Adrenal gland (tissue), 12 donors: ENCODE results near the gene ACE2. TPM values are rescaled to one million over a fixed set of nuclear protein-coding genes. Genes with fewer than 3 reads are reported as not detected.

ENCODE experiments used
- DNase-seq, 7 donors: peaks; one replicate each; pipeline ENCODE4 v3.0.0-alpha.2; 2019 to 2020
- H3K27ac ChIP-seq, 5 donors: fragments of 200-600 bp; sonication (generic) in 4 of 5; 1 replicate in 3 of 5; 2 replicates in 2 of 5; pipeline versions ENCODE4 v1.5.1 to v1.8.0; 2016 to 2020; ENCODE audit warnings: mild to moderate bottlenecking in 1 of 5
- H3K27me3 ChIP-seq: fragments of 200-600 bp; 2 replicates; pipeline ENCODE4 v1.8.0; 2021
- H3K36me3 ChIP-seq, 2 donors: fragments of 200-600 bp; replicated peaks in 1 of 2; 1 replicate in 1 of 2; 2 replicates in 1 of 2; pipeline versions ENCODE4 v1.5.1 to v1.8.0; 2018 to 2022
- H3K4me1 ChIP-seq, 2 donors: fragments of 200-600 bp; replicated peaks in 1 of 2; 1 replicate in 1 of 2; 2 replicates in 1 of 2; pipeline versions ENCODE4 v1.5.1 to v1.8.0; 2018 to 2021
- H3K4me3 ChIP-seq, 4 donors: fragments of 200-600 bp; sonication (generic) in 3 of 4; one replicate each; pipeline ENCODE4 v1.5.1; 2016 to 2018
- H3K9me3 ChIP-seq, 3 donors: fragments of 200-600 bp; sonication (generic) in 1 of 3; replicated peaks in 1 of 3; 1 replicate in 2 of 3; 2 replicates in 1 of 3; pipeline versions ENCODE4 v1.5.1 to v1.8.0; 2016 to 2021
- POLR2A ChIP-seq, 2 donors: fragments of 450-650 bp; IDR thresholded peaks; one replicate each; pipeline ENCODE4 v1.6.1; 2017; ENCODE audit warnings: antibody characterized with exemption in 2 of 2, mild to moderate bottlenecking in 2 of 2, moderate library complexity in 1 of 2
- WGBS, 4 donors: extraction: QIAGEN DNeasy Blood & Tissue Kit in 2 of 4; methylation state at CpG; one replicate each; pipeline versions ENCODE4 v1.1.5 to v1.1.7; 2013 to 2017; 5-methylcytosine and 5-hydroxymethylcytosine counted together
- intact Hi-C, 2 donors: fragments of 100-400 bp; cut with DNase I; formaldehyde crosslinking; loops; one replicate each; pipeline versions ENCODE4 v1.14.1 to v1.15.0; 2022 to 2023
- polyA plus RNA-seq, 3 donors: library from polyadenylated mRNA; stranded (reverse); fragments of 200-250 nt in 2 of 3; fragments of 350-450 nt in 1 of 3; fragmentation: Illumina TruSeq in 1 of 3; extraction: RNeasy Lipid Tissue Mini Kit (QIAGEN cat#74804) in 1 of 3; gene quantifications; one replicate each; pipeline ENCODE4 v1.2.3, GENCODE V29; 2013 to 2014
- total RNA-seq, 9 donors: library from RNA; depleted of rRNA in 4 of 9; stranded (reverse); fragments of >200 nt in 4 of 9; fragments of 120-200 nt in 1 of 9; fragmentation: NEBNext Ultra II Directional in 1 of 9; extraction: Animal tissue kit (Norgen Biotek cat#: 25700) in 1 of 9; gene quantifications; one replicate each; pipeline versions ENCODE4 v1.1.0 to v1.2.4, GENCODE V29; 2013 to 2023
- TF ChIP-seq, protein P1 (sequence below), 6 experiments: fragments of 450-650 bp in 4 of 6; fragments of 200-600 bp in 2 of 6; sonication (generic) in 1 of 6; IDR thresholded peaks; 1 replicate in 5 of 6; 2 replicates in 1 of 6; pipeline versions ENCODE4 v1.5.1 to v1.8.0; 2016 to 2021; ENCODE audit warnings: antibody characterized with exemption in 6 of 6, mild to moderate bottlenecking in 2 of 6, moderate library complexity in 1 of 6
- donor health status: healthy with polysubstance abuse.
- donor health status: Bipolar disorder and iron deficiency.
- donor health status: DM: yes; HTN: yes; CAD: no.
- donor health status: DM: no; HTN: no; CAD: no.
- donor health status: DM: no; HTN: no; CAD: no.
- donor health status: DM: yes; HTN: yes; CAD: no.

ACE2 gene
- total and polyA plus RNA-seq, 12 donors = 0.35 to 3.9 (median 0.73) TPM

- TF ChIP-seq, protein P1, sequence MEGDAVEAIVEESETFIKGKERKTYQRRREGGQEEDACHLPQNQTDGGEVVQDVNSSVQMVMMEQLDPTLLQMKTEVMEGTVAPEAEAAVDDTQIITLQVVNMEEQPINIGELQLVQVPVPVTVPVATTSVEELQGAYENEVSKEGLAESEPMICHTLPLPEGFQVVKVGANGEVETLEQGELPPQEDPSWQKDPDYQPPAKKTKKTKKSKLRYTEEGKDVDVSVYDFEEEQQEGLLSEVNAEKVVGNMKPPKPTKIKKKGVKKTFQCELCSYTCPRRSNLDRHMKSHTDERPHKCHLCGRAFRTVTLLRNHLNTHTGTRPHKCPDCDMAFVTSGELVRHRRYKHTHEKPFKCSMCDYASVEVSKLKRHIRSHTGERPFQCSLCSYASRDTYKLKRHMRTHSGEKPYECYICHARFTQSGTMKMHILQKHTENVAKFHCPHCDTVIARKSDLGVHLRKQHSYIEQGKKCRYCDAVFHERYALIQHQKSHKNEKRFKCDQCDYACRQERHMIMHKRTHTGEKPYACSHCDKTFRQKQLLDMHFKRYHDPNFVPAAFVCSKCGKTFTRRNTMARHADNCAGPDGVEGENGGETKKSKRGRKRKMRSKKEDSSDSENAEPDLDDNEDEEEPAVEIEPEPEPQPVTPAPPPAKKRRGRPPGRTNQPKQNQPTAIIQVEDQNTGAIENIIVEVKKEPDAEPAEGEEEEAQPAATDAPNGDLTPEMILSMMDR (IDR thresholded peaks at IDR 0.05) = no peak
- no peak for TF ChIP-seq POLR2A (IDR thresholded peaks at IDR 0.05)
- Histone ChIP-seq H3K36me3 (no peaks in the 10 kb centered on the region), H3K27me3 (peaks cover 16% of the 10 kb centered on the region), H3K27ac (no peak overlapping the region), H3K4me1 (no peaks in the 10 kb centered on the region), H3K9me3 (no peaks in the 10 kb centered on the region), H3K4me3 (no peak overlapping the region)
- WGBS, 4 donors = 13 to 42% (median 28%) methylated on average over 1 of the region's 1 CpG
- intact Hi-C loops = no loop called here
- no peak for DNase-seq
These were observed 30.6 kb downstream of the ACE2 start for GRCh38 chrX:15570145-15570544.

GRCh38 chrX:15567886-15568616 lies 32.7 kb downstream of the ACE2 start:
- Histone ChIP-seq H3K4me3 (no peak overlapping the region), H3K36me3 (no peaks in the 10 kb centered on the region), H3K27me3 (peaks cover 20% of the 10 kb centered on the region), H3K27ac (no peak overlapping the region), H3K4me1 (no peaks in the 10 kb centered on the region), H3K9me3 (no peaks in the 10 kb centered on the region)
- 38 to 57% (median 42%) methylated on average over 7 of the region's 7 CpGs for WGBS, 4 donors
- TF ChIP-seq, protein P1 (IDR thresholded peaks at IDR 0.05) = peak in 5 of 6 experiments; percentile 34 to 56 (median 47)
- TF ChIP-seq POLR2A (IDR thresholded peaks at IDR 0.05) = no peak
- intact Hi-C loops = loop anchor here (10.0 kb wide), 3 partner anchors 73 to 93 kb away; partner anchors contain the start of gene PIR (in 1 of the 2)
- DNase-seq = no peak

DNA sequence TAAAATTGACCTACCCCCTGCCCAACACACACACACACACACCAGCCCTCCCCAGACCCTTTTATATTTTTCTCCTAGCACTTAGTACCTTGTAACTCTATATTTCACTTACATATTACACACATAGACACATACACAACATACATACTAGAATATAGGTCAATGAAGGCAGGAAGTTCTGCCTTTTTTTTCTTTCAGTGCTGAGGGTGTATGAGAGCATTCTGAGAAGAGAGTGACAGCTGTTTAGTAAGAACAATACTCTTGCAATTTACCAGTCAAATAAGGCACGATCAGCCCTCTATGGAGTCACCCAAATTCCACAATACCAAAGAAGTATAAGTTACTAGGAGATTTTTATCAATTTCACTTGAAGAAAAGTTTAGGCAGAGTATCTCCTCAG lies 33.5 kb downstream of the ACE2 start:
- intact Hi-C loops = loop anchor here (10.0 kb wide), 3 partner anchors 72 to 92 kb away; partner anchors contain the start of gene PIR (in 1 of the 2)
- DNase-seq = no peak
- no peak overlapping the region for H3K4me3 ChIP-seq
- 70 to 80% (median 74%) methylated on average over 1 of the region's 1 CpG for WGBS, 4 donors
- TF ChIP-seq POLR2A (IDR thresholded peaks at IDR 0.05) = no peak
- TF ChIP-seq, protein P1 (IDR thresholded peaks at IDR 0.05) = no peak
- no peaks in the 10 kb centered on the region for H3K4me1 ChIP-seq
- no peaks in the 10 kb centered on the region for H3K9me3 ChIP-seq
- H3K27me3 ChIP-seq = peaks cover 22% of the 10 kb centered on the region
- H3K27ac ChIP-seq = no peak overlapping the region
- no peaks in the 10 kb centered on the region for H3K36me3 ChIP-seq

DNA sequence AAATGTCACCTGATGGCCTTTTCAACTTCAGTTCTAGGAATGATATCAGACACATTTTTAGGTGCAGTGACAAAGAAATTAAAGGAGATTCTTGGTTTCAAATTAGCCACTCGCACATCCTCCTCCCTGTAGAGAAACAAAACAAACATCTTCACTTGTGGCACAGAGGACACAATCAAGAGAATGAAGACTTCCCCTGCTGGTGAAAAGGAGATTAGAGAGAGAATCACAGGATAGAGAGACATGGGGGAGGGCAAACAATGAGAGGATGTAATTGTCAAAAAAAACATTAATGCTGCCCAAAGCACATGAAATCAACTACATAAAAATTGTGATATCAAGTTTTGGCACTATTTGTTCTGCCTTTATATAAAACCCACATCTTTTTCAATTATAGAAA lies 34.5 kb downstream of the ACE2 start:
- DNase-seq = no peak
- TF ChIP-seq, protein P1 (IDR thresholded peaks at IDR 0.05) = no peak
- TF ChIP-seq POLR2A (IDR thresholded peaks at IDR 0.05) = no peak
- Histone ChIP-seq H3K4me1 (no peaks in the 10 kb centered on the region), H3K36me3 (no peaks in the 10 kb centered on the region), H3K27ac (no peak overlapping the region), H3K27me3 (peaks cover 22% of the 10 kb centered on the region), H3K9me3 (no peaks in the 10 kb centered on the region), H3K4me3 (no peak overlapping the region)
- 49 to 80% (median 62%) methylated on average over 1 of the region's 1 CpG for WGBS, 4 donors
- intact Hi-C loops = loop anchor here (10.0 kb wide), 3 partner anchors 71 to 91 kb away; partner anchors contain the start of gene PIR (in 1 of the 2)
